GM12878 (cell line): ENCODE results near the gene PTGS1.

ENCODE experiments used
- CTCF ChIP-seq, 3 experiments: IDR thresholded peaks in 2 of 3; conservative IDR thresholded peaks in 1 of 3; 2 replicates each; pipeline ENCODE4 v1.5.1; 2011; ENCODE audit warnings: low read depth in 3 of 3, low read length in 3 of 3, mild to moderate bottlenecking in 3 of 3, control low read depth in 2 of 3, moderate library complexity in 2 of 3, inconsistent platforms in 1 of 3, mixed read lengths in 1 of 3; ENCODE audit not compliant: control insufficient read depth in 2 of 3, insufficient read depth in 1 of 3; ENCODE audit errors: extremely low read depth in 1 of 3
- HDAC2 ChIP-seq: fragments of 200-600 bp; sonication (generic); IDR thresholded peaks from 2 replicates; pipeline ENCODE4 v1.6.1; 2017
- MAX ChIP-seq: IDR thresholded peaks from 2 replicates; pipeline ENCODE4 v1.6.1; 2012; ENCODE audit warnings: low read depth, low read length, improper control_type of control experiment
- POLR2A ChIP-seq: IDR thresholded peaks from 2 replicates; pipeline ENCODE4 v1.6.1; 2011; ENCODE audit warnings: low read depth, mild to moderate bottlenecking, low read length

GRCh38 chr9:122392714-122393113 lies 21.9 kb downstream of the PTGS1 start:
- no peak for TF ChIP-seq MAX
- no peak for TF ChIP-seq POLR2A
- TF ChIP-seq CTCF (IDR thresholded peaks at IDR 0.05 in 2 of 3, conservative IDR thresholded peaks at IDR 0.05 in 1 of 3; ENCODE audit: control insufficient read depth in 2 of 3, extremely low read depth in 1 of 3, insufficient read depth in 1 of 3, low read depth in 3 of 3, low read length in 3 of 3): no peak
- no peak for TF ChIP-seq HDAC2
